Vagina (tissue), 2 donors: Measurements from ENCODE around the gene PHKG2. TPM values are rescaled to one million over a fixed set of nuclear protein-coding genes. Genes with fewer than 3 reads are reported as not detected.

ENCODE experiments used
- DNase-seq, 2 donors: peaks; one replicate each; pipeline ENCODE4 v3.0.0-alpha.2; 2017; ENCODE audit errors: extremely low spot score in 2 of 2
- H3K27ac ChIP-seq: fragments of 200-600 bp; sonication (generic); one replicate; pipeline ENCODE4 v1.5.1; 2019
- H3K27me3 ChIP-seq: fragments of 200-600 bp; sonication (generic); one replicate; pipeline ENCODE4 v1.5.1; 2019
- H3K36me3 ChIP-seq, 2 donors: fragments of 200-600 bp; sonication (generic); one replicate each; pipeline ENCODE4 v1.5.1; 2017 to 2019
- H3K4me1 ChIP-seq: fragments of 200-600 bp; sonication (generic); one replicate; pipeline ENCODE4 v1.5.1; 2019
- H3K4me3 ChIP-seq, 2 donors: fragments of 200-600 bp; sonication (generic); 1 replicate in 1 of 2; 2 replicates in 1 of 2; pipeline ENCODE4 v1.5.1; 2016 to 2019
- H3K9me3 ChIP-seq: fragments of 200-600 bp; sonication (generic); one replicate; pipeline ENCODE4 v1.5.1; 2019
- POLR2A ChIP-seq, 2 donors: fragments of 450-650 bp; IDR thresholded peaks; one replicate each; pipeline ENCODE4 v1.6.1; 2017; ENCODE audit warnings: antibody characterized with exemption in 2 of 2, mild to moderate bottlenecking in 2 of 2, moderate library complexity in 2 of 2
- POLR2AphosphoS5 ChIP-seq, 2 donors: sonication (generic); formaldehyde crosslinking; IDR thresholded peaks; one replicate each; pipeline ENCODE4 v1.9.0; 2017; ENCODE audit warnings: antibody characterized with exemption in 2 of 2, mild to moderate bottlenecking in 2 of 2, low read depth in 1 of 2; ENCODE audit not compliant: insufficient read depth in 1 of 2
- intact Hi-C: fragments of 100-400 bp; cut with DNase I; formaldehyde crosslinking; loops from one replicate; pipeline ENCODE4 v1.15.1; 2023
- total RNA-seq: library from RNA; depleted of rRNA; stranded (reverse); fragments of >200 nt; gene quantifications from one replicate; pipeline ENCODE4 v1.2.3, GENCODE V29; 2016
- TF ChIP-seq, protein P1 (sequence below), 3 experiments: fragments of 450-650 bp in 2 of 3; fragments of 200-600 bp in 1 of 3; sonication (generic) in 1 of 3; IDR thresholded peaks; one replicate each; pipeline ENCODE4 v1.5.1; 2017 to 2019; ENCODE audit warnings: antibody characterized with exemption in 3 of 3, mild to moderate bottlenecking in 2 of 3, moderate library complexity in 2 of 3

The PHKG2 gene
- total RNA-seq, 1 donor from 2014 or later = 32.9 TPM

DNA sequence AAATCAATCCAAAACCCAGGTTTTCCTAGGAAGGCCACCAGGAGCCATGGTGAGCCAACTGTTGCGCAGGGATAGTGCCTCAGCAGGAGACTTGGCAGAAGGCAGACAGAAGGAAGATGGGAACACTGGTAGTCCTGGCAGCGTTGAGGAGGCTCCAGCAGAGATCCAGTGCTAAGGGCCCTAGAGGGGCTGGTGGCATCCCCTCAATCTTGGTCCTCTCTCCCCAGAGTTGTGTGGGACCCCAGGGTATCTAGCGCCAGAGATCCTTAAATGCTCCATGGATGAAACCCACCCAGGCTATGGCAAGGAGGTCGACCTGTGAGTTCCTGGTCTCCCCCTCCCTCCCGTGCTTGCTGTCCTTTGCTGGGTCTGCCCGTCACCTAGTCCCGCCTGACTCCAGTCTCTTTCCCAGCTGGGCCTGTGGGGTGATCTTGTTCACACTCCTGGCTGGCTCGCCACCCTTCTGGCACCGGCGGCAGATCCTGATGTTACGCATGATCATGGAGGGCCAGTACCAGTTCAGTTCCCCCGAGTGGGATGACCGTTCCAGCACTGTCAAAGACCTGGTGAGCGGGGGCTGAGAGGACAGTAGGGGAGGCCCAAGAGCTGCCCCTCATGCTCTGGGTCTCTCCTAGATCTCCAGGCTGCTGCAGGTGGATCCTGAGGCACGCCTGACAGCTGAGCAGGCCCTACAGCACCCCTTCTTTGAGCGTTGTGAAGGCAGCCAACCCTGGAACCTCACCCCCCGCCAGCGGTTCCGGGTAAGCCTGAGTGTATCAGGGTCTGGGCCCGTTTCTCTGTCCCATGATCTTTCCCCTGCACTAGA, 7.9 kb downstream of the PHKG2 start:
- peaks cover 7% of the 10 kb centered on the region for H3K4me1 ChIP-seq
- H3K4me3 ChIP-seq = no peak overlapping the region
- intact Hi-C loops = no loop called here
- H3K27ac ChIP-seq = no peak overlapping the region
- DNase-seq = no peak
- H3K36me3 ChIP-seq = peaks cover 0 to 19% of the 10 kb centered on the region in 2 donors
- H3K9me3 ChIP-seq = no peaks in the 10 kb centered on the region
- TF ChIP-seq POLR2A (IDR thresholded peaks at IDR 0.05) (no peak), POLR2AphosphoS5 (IDR thresholded peaks at IDR 0.05; ENCODE audit: insufficient read depth in 1 of 2, low read depth in 1 of 2) (no peak)
- TF ChIP-seq, protein P1, sequence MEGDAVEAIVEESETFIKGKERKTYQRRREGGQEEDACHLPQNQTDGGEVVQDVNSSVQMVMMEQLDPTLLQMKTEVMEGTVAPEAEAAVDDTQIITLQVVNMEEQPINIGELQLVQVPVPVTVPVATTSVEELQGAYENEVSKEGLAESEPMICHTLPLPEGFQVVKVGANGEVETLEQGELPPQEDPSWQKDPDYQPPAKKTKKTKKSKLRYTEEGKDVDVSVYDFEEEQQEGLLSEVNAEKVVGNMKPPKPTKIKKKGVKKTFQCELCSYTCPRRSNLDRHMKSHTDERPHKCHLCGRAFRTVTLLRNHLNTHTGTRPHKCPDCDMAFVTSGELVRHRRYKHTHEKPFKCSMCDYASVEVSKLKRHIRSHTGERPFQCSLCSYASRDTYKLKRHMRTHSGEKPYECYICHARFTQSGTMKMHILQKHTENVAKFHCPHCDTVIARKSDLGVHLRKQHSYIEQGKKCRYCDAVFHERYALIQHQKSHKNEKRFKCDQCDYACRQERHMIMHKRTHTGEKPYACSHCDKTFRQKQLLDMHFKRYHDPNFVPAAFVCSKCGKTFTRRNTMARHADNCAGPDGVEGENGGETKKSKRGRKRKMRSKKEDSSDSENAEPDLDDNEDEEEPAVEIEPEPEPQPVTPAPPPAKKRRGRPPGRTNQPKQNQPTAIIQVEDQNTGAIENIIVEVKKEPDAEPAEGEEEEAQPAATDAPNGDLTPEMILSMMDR (IDR thresholded peaks at IDR 0.05) = no peak
- no peaks in the 10 kb centered on the region for H3K27me3 ChIP-seq

DNA sequence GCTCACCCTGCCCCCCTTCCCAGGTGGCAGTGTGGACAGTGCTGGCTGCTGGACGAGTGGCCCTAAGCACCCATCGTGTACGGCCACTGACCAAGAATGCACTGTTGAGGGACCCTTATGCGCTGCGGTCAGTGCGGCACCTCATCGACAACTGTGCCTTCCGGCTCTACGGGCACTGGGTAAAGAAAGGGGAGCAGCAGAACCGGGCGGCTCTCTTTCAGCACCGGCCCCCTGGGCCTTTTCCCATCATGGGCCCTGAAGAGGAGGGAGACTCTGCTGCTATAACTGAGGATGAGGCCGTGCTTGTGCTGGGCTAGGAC, 8.5 kb downstream of the PHKG2 start:
- no peak overlapping the region for H3K27ac ChIP-seq
- H3K4me3 ChIP-seq = no peak overlapping the region
- no peak for DNase-seq
- no peaks in the 10 kb centered on the region for H3K9me3 ChIP-seq
- no peaks in the 10 kb centered on the region for H3K27me3 ChIP-seq
- TF ChIP-seq POLR2AphosphoS5 (IDR thresholded peaks at IDR 0.05; ENCODE audit: insufficient read depth in 1 of 2, low read depth in 1 of 2) (no peak), POLR2A (IDR thresholded peaks at IDR 0.05) (no peak)
- TF ChIP-seq, protein P1 (IDR thresholded peaks at IDR 0.05) = no peak
- H3K36me3 ChIP-seq = peaks cover 0 to 14% of the 10 kb centered on the region in 2 donors
- H3K4me1 ChIP-seq = peaks cover 12% of the 10 kb centered on the region
- intact Hi-C loops = no loop called here

DNA sequence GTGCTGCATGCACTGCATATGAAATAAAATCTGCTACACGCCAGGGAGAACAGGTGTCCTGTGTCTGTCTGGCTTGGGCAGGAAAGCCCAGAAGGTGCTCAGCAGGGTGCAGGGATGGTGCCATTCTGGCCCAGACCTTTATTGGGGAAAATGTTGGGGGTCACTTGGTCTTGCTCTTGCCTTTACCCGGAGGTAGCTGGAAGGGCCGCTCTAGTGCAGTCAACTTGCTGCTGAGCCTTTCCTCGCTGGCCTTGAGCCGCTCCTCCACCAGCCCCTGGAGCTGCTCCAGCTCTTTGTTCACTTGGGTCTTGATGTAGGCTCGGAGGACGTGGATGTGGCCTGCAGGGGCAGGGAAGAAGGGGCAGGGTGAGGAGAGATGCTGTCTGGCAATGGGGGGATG, 9.1 kb downstream of the PHKG2 start:
- no peak for DNase-seq
- H3K9me3 ChIP-seq = no peaks in the 10 kb centered on the region
- intact Hi-C loops = no loop called here
- no peaks in the 10 kb centered on the region for H3K27me3 ChIP-seq
- H3K27ac ChIP-seq = no peak overlapping the region
- peaks cover 12% of the 10 kb centered on the region for H3K4me1 ChIP-seq
- TF ChIP-seq, protein P1 (IDR thresholded peaks at IDR 0.05) = no peak
- no peak for TF ChIP-seq POLR2A (IDR thresholded peaks at IDR 0.05)
- TF ChIP-seq POLR2AphosphoS5 (IDR thresholded peaks at IDR 0.05; ENCODE audit: insufficient read depth in 1 of 2, low read depth in 1 of 2) = no peak
- H3K36me3 ChIP-seq = peaks cover 0 to 14% of the 10 kb centered on the region in 2 donors
- no peak overlapping the region for H3K4me3 ChIP-seq

DNA sequence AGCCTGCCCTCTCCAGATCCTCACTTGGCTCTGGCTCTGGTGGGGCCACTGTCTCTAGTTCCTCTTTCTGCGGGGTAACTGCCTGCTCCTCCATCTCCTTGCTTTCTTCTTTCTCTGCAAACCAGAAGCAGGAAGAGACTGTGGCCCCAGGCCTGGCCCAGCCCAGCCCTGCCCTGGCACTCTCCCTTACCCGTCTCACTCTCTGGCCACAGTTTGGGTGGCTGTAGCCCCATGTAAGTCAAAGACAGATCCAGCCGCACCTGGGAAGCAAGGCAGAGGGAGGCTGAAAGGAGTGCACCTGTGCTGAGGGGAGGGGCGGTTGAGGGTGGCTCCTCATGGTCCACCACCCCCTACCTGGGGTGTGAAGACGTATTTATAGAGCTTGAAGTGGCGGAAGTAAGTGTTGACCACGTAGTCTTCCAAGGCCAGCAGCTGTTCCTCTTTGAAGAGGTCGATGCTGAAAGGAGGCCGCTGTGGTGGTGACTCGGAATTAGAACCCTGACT, 10.8 kb downstream of the PHKG2 start:
- intact Hi-C loops = no loop called here
- H3K9me3 ChIP-seq = no peaks in the 10 kb centered on the region
- TF ChIP-seq POLR2AphosphoS5 (IDR thresholded peaks at IDR 0.05; ENCODE audit: insufficient read depth in 1 of 2, low read depth in 1 of 2) = no peak
- TF ChIP-seq, protein P1 (IDR thresholded peaks at IDR 0.05) = no peak
- TF ChIP-seq POLR2A (IDR thresholded peaks at IDR 0.05) = no peak
- no peak overlapping the region for H3K27ac ChIP-seq
- no peaks in the 10 kb centered on the region for H3K27me3 ChIP-seq
- peaks cover 0 to 22% of the 10 kb centered on the region in 2 donors for H3K36me3 ChIP-seq
- no peak for DNase-seq
- peaks cover 30% of the 10 kb centered on the region for H3K4me1 ChIP-seq
- H3K4me3 ChIP-seq = no peak overlapping the region

DNA sequence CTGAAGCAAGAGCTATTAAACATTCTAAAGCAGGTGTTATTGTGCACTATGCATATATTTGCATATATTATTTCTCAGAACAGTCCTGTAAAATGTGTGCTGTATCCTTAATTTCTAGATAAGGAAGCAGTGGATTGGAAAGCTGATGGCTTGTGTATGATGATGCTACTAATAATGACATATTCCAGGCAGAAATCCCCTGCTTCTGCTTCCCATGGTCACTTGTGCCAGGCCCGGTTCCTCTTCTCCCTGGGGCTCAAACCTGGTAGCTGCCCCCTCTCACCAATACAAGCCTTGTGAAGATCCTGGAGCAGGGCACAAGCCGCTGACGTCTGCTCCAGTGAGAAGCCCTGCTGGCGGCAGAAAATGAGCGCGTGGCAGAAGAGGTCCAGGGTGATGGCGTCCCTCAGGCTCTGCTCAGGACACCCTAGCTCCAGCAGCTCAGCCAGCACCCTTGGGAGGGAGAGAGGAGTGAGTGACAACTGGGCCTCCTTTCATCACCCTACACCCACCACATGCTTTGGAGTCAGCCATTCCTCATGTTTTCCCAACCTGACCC, 11.9 kb downstream of the PHKG2 start:
- Histone ChIP-seq H3K27ac (no peak overlapping the region), H3K9me3 (no peaks in the 10 kb centered on the region), H3K4me3 (no peak overlapping the region), H3K36me3 (peaks cover 0 to 32% of the 10 kb centered on the region in 2 donors), H3K27me3 (no peaks in the 10 kb centered on the region), H3K4me1 (peaks cover 37% of the 10 kb centered on the region)
- intact Hi-C loops = loop anchor here (5.0 kb wide), 1 partner anchor 63 kb away; the partner anchor contains the start of gene SRCAP
- DNase-seq = no peak
- TF ChIP-seq POLR2AphosphoS5 (IDR thresholded peaks at IDR 0.05; ENCODE audit: insufficient read depth in 1 of 2, low read depth in 1 of 2) (no peak), POLR2A (IDR thresholded peaks at IDR 0.05) (no peak)
- TF ChIP-seq, protein P1 (IDR thresholded peaks at IDR 0.05) = no peak
